ENCODE data around the gene ERLEC1.

The ERLEC1 gene

GRCh38 chr2:53777134-53777533, 9.7 kb upstream of the ERLEC1 start:
- Histone ChIP-seq H3K4me1 (ENCODE audit: low read depth, poor library complexity, severe bottlenecking) (peaks cover 8% of the 10 kb centered on the region), H3K27ac (no peak overlapping the region), H4K20me1 (ENCODE audit: insufficient read depth) (no peaks in the 10 kb centered on the region), H3K79me2 (ENCODE audit: insufficient read depth, low read depth) (peaks cover 66% of the 10 kb centered on the region), H2AFZ (ENCODE audit: low read depth) (no peak overlapping the region), H3K36me3 (ENCODE audit: insufficient read depth) (peaks cover 6% of the 10 kb centered on the region; the same call in 1 of the 2 replicates), H3K4me2 (no peak overlapping the region), H3K27me3 (ENCODE audit: insufficient read depth, low read depth) (no peaks in the 10 kb centered on the region), H3K4me3 (IDR thresholded peaks at IDR 0.05; ENCODE audit: insufficient read depth, low read depth, low read length) (no peak overlapping the region), H3K9ac (no peak overlapping the region)
- TF ChIP-seq CTCF (conservative IDR thresholded peaks at IDR 0.05; ENCODE audit: low read depth, low read length): no peak

- H3K4me2 ChIP-seq: no peak overlapping the region
Observed at GRCh38 chr2:53778536-53779162, 8.2 kb upstream of the ERLEC1 start.

GRCh38 chr2:53780056-53780455, 6.8 kb upstream of the ERLEC1 start:
- Histone ChIP-seq H3K4me1 (ENCODE audit: low read depth, poor library complexity, severe bottlenecking) (peaks cover 37% of the 10 kb centered on the region), H2AFZ (ENCODE audit: low read depth) (no peak overlapping the region), H3K9ac (no peak overlapping the region), H3K27ac (no peak overlapping the region), H3K79me2 (ENCODE audit: insufficient read depth, low read depth) (peaks cover 78% of the 10 kb centered on the region), H3K4me2 (no peak overlapping the region), H3K4me3 (IDR thresholded peaks at IDR 0.05; ENCODE audit: insufficient read depth, low read depth, low read length) (no peak overlapping the region), H3K36me3 (ENCODE audit: insufficient read depth) (no peaks in the 10 kb centered on the region), H4K20me1 (ENCODE audit: insufficient read depth) (no peaks in the 10 kb centered on the region), H3K27me3 (ENCODE audit: insufficient read depth, low read depth) (no peaks in the 10 kb centered on the region)
- no peak for TF ChIP-seq CTCF (conservative IDR thresholded peaks at IDR 0.05; ENCODE audit: low read depth, low read length)

More at GRCh38 chr2:53778536-53779162, 8.2 kb upstream of the ERLEC1 start:
- Histone ChIP-seq H2AFZ (ENCODE audit: low read depth) (no peak overlapping the region), H3K4me1 (ENCODE audit: low read depth, poor library complexity, severe bottlenecking) (peaks cover 23% of the 10 kb centered on the region), H4K20me1 (ENCODE audit: insufficient read depth) (no peaks in the 10 kb centered on the region), H3K27ac (no peak overlapping the region), H3K9ac (no peak overlapping the region), H3K36me3 (ENCODE audit: insufficient read depth) (peaks cover 6% of the 10 kb centered on the region; the same call in 1 of the 2 replicates), H3K4me3 (IDR thresholded peaks at IDR 0.05; ENCODE audit: insufficient read depth, low read depth, low read length) (no peak overlapping the region), H3K27me3 (ENCODE audit: insufficient read depth, low read depth) (no peaks in the 10 kb centered on the region), H3K79me2 (ENCODE audit: insufficient read depth, low read depth) (peaks cover 71% of the 10 kb centered on the region)
- no peak for TF ChIP-seq CTCF (conservative IDR thresholded peaks at IDR 0.05; ENCODE audit: low read depth, low read length)

DNA sequence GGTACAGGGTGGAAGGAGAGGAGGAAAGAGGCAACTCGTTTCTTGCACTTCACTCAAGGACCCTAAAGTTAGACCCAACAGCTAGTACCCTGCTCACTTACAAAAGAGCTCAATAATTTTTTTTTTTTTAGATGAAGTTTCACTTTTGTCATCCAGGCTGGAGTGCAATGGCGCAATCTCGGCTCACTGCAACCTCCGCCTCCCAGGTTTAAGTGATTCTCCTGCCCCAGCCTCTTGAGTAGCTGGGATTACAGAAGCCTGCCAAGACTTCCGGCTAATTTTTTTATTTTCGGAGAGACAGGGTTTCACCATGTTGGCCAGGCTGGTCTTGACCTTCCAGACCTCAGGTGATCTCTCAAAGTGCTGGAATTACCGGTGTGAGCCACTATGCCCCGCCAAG, 4.2 kb upstream of the ERLEC1 start:
- Histone ChIP-seq H3K27ac (no peak overlapping the region; the same call in 1 of the 2 replicates), H3K4me3 (IDR thresholded peaks at IDR 0.05; ENCODE audit: insufficient read depth, low read depth, low read length) (no peak overlapping the region), H2AFZ (ENCODE audit: low read depth) (no peak overlapping the region), H3K36me3 (ENCODE audit: insufficient read depth) (no peaks in the 10 kb centered on the region), H3K9ac (no peak overlapping the region), H3K4me1 (ENCODE audit: low read depth, poor library complexity, severe bottlenecking) (peaks cover 46% of the 10 kb centered on the region), H3K27me3 (ENCODE audit: insufficient read depth, low read depth) (no peaks in the 10 kb centered on the region), H3K4me2 (no peak overlapping the region; the same call in 1 of the 2 replicates), H4K20me1 (ENCODE audit: insufficient read depth) (no peaks in the 10 kb centered on the region), H3K79me2 (ENCODE audit: insufficient read depth, low read depth) (peaks cover 83% of the 10 kb centered on the region)
- TF ChIP-seq CTCF (conservative IDR thresholded peaks at IDR 0.05; ENCODE audit: low read depth, low read length): no peak
